HG03097 (cell line): ENCODE measurements around the gene IL1RAPL2.
"Not testable (repeated sequence)": the region's sequence is repeated elsewhere in the genome, so short reads cannot be mapped to it uniquely, and the experiment has no call there.

Source experiments
- ATAC-seq: cut with Tn5 transposase; IDR thresholded peaks from one replicate; pipeline ENCODE4 v1.9.1; 2021; ENCODE audit not compliant: unreplicated experiment, low FRiP score

IL1RAPL2 gene

GRCh38 chrX:104842646-104843045 lies 276.6 kb downstream of the IL1RAPL2 start:
- ATAC-seq = no peak

GRCh38 chrX:104852241-104852640 lies 286.2 kb downstream of the IL1RAPL2 start:
- no peak for ATAC-seq

- no peak for ATAC-seq
Observed at GRCh38 chrX:104854188-104854587, 288.2 kb downstream of the IL1RAPL2 start.

- ATAC-seq = no peak
Observed at GRCh38 chrX:104854790-104855340, 288.9 kb downstream of the IL1RAPL2 start.

GRCh38 chrX:104863466-104863865 lies 297.5 kb downstream of the IL1RAPL2 start:
- ATAC-seq = no peak

- no peak for ATAC-seq
Observed at GRCh38 chrX:104864296-104864695, 298.3 kb downstream of the IL1RAPL2 start.

- ATAC-seq = no peak
Observed at GRCh38 chrX:104877504-104877903, 311.5 kb downstream of the IL1RAPL2 start.

GRCh38 chrX:104902070-104902469 lies 336.1 kb downstream of the IL1RAPL2 start:
- ATAC-seq = no peak

GRCh38 chrX:104909694-104910093 lies 343.7 kb downstream of the IL1RAPL2 start:
- not testable (repeated sequence) for ATAC-seq

GRCh38 chrX:104913348-104913747 lies 347.3 kb downstream of the IL1RAPL2 start:
- no peak for ATAC-seq

- not testable (repeated sequence) for ATAC-seq
Observed at GRCh38 chrX:104914686-104915085, 348.7 kb downstream of the IL1RAPL2 start.

- no peak for ATAC-seq
Observed at GRCh38 chrX:104918122-104918521, 352.1 kb downstream of the IL1RAPL2 start.

- ATAC-seq = peak; percentile 12
Observed at GRCh38 chrX:104921584-104922205, 355.7 kb downstream of the IL1RAPL2 start.

- ATAC-seq = peak; percentile 98
Observed at GRCh38 chrX:104922206-104922621, 356.2 kb downstream of the IL1RAPL2 start.

GRCh38 chrX:104929324-104929723 lies 363.3 kb downstream of the IL1RAPL2 start:
- no peak for ATAC-seq

GRCh38 chrX:104935581-104935980 lies 369.6 kb downstream of the IL1RAPL2 start:
- ATAC-seq = no peak

GRCh38 chrX:104953251-104953650 lies 387.3 kb downstream of the IL1RAPL2 start:
- ATAC-seq = no peak

GRCh38 chrX:104961926-104962325 lies 395.9 kb downstream of the IL1RAPL2 start:
- ATAC-seq = no peak

- ATAC-seq = no peak
Observed at GRCh38 chrX:104968241-104968640, 402.2 kb downstream of the IL1RAPL2 start.

GRCh38 chrX:104972737-104973136 lies 406.7 kb downstream of the IL1RAPL2 start:
- ATAC-seq = no peak

- no peak for ATAC-seq
Observed at GRCh38 chrX:104987063-104987462, 421.1 kb downstream of the IL1RAPL2 start.

- no peak for ATAC-seq
Observed at GRCh38 chrX:104988038-104988437, 422.0 kb downstream of the IL1RAPL2 start.
